Activated B cell treated with CpG ODN at 0.5 μM for 24 hours (primary cell): ENCODE results near the gene POLK. TPM values are rescaled to one million over a fixed set of nuclear protein-coding genes. Genes with fewer than 3 reads are reported as not detected.

Experiments used
- ATAC-seq: fragments of 200-7000 bp; cut with Tn5 transposase; one replicate; pipeline ENCODE4 v1.10.0; 2021; ENCODE audit warnings: low read depth, mild to moderate bottlenecking, moderate library complexity
- CTCF ChIA-PET: fragments of 350-600 bp; sonication (Branson Sonifier 250); formaldehyde crosslinking; loops from one replicate; lab custom pipeline; 2021; ENCODE audit warnings: antibody characterized with exemption; lab: Charles Lee
- POLR2A ChIA-PET: fragments of 350-600 bp; sonication (Branson Sonifier 250); formaldehyde crosslinking; loops from one replicate; lab custom pipeline; 2021; ENCODE audit warnings: antibody characterized with exemption; lab: Charles Lee
- DNase-seq: peaks from one replicate; pipeline ENCODE4 v3.0.0; 2022
- H3K27ac Mint-ChIP-seq: one replicate; pipeline ENCODE4 v1.8.0; 2020; ENCODE audit warnings: mixed read lengths
- H3K27me3 Mint-ChIP-seq: one replicate; pipeline ENCODE4 v1.8.0; 2021; ENCODE audit warnings: mixed read lengths
- H3K36me3 Mint-ChIP-seq: one replicate; pipeline ENCODE4 v1.8.0; 2021; ENCODE audit warnings: low read depth, mixed read lengths
- H3K4me1 Mint-ChIP-seq: one replicate; pipeline ENCODE4 v1.8.0; 2021; ENCODE audit warnings: mixed read lengths
- H3K4me3 Mint-ChIP-seq: one replicate; pipeline ENCODE4 v1.8.0; 2020; ENCODE audit warnings: mild to moderate bottlenecking, mixed read lengths
- H3K9me3 Mint-ChIP-seq: one replicate; pipeline ENCODE4 v1.8.0; 2020; ENCODE audit warnings: mixed read lengths
- intact Hi-C: fragments of 100-400 bp; cut with micrococcal nuclease; formaldehyde crosslinking; loops from one replicate; pipeline ENCODE4 v1.15.1; 2024
- total RNA-seq: library from RNA; stranded (reverse); gene quantifications from 2 replicates; pipeline ENCODE4 v1.2.3, GENCODE V29; 2022
- TF ChIP-seq, protein P1 (sequence below): fragments of 200-600 bp; IDR thresholded peaks from one replicate; pipeline ENCODE4 v1.8.0; 2022; ENCODE audit warnings: antibody characterized with exemption, mild to moderate bottlenecking

Gene POLK
- total RNA-seq, 1 donor from 2014 or later, result 34.0 TPM

DNA sequence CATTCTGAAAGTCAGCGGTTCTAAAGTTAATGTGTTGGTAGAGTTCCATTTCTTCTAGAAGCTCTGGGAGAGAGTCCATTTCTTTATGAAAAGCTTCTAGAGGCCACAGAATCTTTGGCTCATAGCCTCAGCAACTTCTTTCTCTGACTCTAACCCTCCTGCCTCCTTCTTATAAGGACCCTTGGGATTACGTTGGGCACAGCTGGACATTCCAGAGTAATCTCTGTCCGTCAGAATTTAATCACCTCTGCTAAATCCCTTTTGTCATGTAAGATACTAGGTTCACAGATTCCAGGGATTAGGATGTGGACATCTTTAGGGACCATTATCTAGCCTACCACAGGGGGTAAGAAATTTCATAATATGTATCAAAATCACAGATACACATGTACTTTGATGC, 77.0 kb downstream of the POLK start:
- H3K4me1 Mint-ChIP-seq, result no peaks in the 10 kb centered on the region
- DNase-seq (no peak), ATAC-seq (no peak)
- TF ChIP-seq, protein P1, sequence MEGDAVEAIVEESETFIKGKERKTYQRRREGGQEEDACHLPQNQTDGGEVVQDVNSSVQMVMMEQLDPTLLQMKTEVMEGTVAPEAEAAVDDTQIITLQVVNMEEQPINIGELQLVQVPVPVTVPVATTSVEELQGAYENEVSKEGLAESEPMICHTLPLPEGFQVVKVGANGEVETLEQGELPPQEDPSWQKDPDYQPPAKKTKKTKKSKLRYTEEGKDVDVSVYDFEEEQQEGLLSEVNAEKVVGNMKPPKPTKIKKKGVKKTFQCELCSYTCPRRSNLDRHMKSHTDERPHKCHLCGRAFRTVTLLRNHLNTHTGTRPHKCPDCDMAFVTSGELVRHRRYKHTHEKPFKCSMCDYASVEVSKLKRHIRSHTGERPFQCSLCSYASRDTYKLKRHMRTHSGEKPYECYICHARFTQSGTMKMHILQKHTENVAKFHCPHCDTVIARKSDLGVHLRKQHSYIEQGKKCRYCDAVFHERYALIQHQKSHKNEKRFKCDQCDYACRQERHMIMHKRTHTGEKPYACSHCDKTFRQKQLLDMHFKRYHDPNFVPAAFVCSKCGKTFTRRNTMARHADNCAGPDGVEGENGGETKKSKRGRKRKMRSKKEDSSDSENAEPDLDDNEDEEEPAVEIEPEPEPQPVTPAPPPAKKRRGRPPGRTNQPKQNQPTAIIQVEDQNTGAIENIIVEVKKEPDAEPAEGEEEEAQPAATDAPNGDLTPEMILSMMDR, result no peak
- H3K27ac Mint-ChIP-seq, result no peak overlapping the region
- no peak overlapping the region for H3K4me3 Mint-ChIP-seq
- POLR2A ChIA-PET, result no interaction called here
- CTCF ChIA-PET, result no interaction called here
- intact Hi-C loops, result loop anchor here (5.0 kb wide), 1 partner anchor 36 kb away; no protein-coding TSS in a partner anchor
- no peaks in the 10 kb centered on the region for H3K27me3 Mint-ChIP-seq
- peaks cover 57% of the 10 kb centered on the region for H3K36me3 Mint-ChIP-seq
- H3K9me3 Mint-ChIP-seq, result no peaks in the 10 kb centered on the region

DNA sequence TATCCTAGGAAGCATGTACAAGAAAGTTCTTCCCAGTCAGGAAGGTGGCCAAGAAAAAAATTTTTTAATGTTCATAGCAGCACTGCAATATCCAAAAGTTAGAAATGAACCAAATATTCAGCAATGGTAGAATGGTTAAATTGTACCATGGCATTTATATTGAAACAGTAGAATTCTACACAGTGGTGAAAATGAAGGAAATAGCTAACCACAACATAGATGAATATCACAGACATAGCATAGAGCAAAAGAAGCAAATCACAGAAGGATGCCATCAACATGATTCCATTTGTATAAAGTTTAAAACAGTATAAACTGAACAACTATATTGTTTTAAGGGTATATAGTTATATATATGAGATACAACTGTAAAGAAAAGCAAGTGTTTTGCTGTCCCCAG, 88.8 kb downstream of the POLK start:
- Mint-ChIP-seq H3K4me3 (no peak overlapping the region), H3K27ac (no peak overlapping the region), H3K27me3 (no peaks in the 10 kb centered on the region), H3K36me3 (peaks cover 52% of the 10 kb centered on the region), H3K4me1 (no peaks in the 10 kb centered on the region), H3K9me3 (no peaks in the 10 kb centered on the region)
- ChIA-PET CTCF (no interaction called here), POLR2A (no interaction called here)
- ATAC-seq (no peak), DNase-seq (no peak)
- TF ChIP-seq, protein P1, result no peak
- intact Hi-C loops, result no loop called here

DNA sequence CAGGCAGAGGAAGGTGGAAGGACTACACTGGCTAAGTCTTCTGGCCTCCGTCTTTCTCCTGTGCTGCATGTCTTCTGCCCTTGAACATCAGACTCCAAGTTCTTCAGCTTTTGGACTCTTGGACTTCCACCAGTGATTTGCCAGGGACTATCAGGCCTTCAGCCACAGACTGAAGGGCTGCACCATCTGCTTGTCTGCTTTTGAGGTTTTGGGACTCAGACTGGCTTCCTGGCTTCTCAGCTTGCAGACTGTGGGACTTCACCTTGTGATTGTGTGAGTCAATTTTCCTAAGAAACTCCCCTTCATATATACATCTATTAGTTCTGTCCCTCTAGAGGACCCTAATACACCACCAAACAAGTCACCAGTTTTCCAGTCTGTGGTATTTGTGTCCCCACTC, 89.9 kb downstream of the POLK start:
- Mint-ChIP-seq H3K27ac (no peak overlapping the region), H3K4me1 (no peaks in the 10 kb centered on the region), H3K36me3 (peaks cover 43% of the 10 kb centered on the region), H3K9me3 (no peaks in the 10 kb centered on the region), H3K4me3 (no peak overlapping the region), H3K27me3 (no peaks in the 10 kb centered on the region)
- ChIA-PET CTCF (no interaction called here), POLR2A (no interaction called here)
- DNase-seq (no peak), ATAC-seq (no peak)
- intact Hi-C loops, result no loop called here
- TF ChIP-seq, protein P1, result no peak

DNA sequence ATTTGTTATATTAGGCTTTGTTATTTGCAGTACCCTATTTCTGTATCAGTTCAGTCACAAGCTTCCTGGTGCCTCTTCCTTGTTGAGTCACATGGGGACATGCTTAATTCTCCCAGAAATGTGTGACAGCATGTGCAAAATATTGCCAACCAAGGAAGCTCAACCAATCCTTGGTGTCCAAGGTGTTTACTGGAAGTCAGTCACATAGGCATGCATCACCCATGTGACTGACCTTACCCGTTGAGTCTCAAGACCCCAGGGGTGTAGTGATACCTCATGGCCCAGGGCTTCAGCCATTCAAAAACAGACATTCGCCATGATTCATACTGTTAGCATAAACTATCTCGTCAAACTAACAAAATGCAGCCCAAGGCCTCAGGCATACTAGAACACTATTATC, 90.3 kb downstream of the POLK start:
- DNase-seq (no peak), ATAC-seq (no peak)
- H3K27me3 Mint-ChIP-seq, result no peaks in the 10 kb centered on the region
- no peak overlapping the region for H3K27ac Mint-ChIP-seq
- ChIA-PET POLR2A (no interaction called here), CTCF (no interaction called here)
- no peak overlapping the region for H3K4me3 Mint-ChIP-seq
- peaks cover 40% of the 10 kb centered on the region for H3K36me3 Mint-ChIP-seq
- intact Hi-C loops, result no loop called here
- H3K4me1 Mint-ChIP-seq, result peaks cover 4% of the 10 kb centered on the region
- TF ChIP-seq, protein P1, result no peak
- no peaks in the 10 kb centered on the region for H3K9me3 Mint-ChIP-seq

DNA sequence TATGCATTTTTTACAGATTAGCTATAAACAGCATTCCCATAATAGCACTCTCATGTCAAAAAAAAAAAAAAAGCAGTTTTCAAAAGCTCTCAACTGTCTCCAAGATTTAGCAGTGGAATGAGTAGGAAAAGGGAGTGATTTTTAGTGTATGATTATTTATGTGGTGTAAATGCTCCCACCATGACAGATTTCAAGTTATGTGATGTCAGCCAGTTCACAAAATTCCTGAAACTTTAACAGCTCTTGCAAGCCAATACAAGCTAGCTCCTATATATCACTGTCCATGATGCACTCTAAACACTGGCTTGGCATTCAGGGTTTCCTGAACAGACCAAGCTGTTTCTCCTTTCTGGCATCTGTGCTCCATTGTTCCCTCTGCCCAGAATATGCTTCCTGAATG, 91.7 kb downstream of the POLK start:
- Mint-ChIP-seq H3K27me3 (no peaks in the 10 kb centered on the region), H3K9me3 (no peaks in the 10 kb centered on the region), H3K36me3 (peaks cover 34% of the 10 kb centered on the region), H3K4me3 (no peak overlapping the region), H3K27ac (no peak overlapping the region), H3K4me1 (peaks cover 11% of the 10 kb centered on the region)
- ATAC-seq, result no peak
- TF ChIP-seq, protein P1, result no peak
- DNase-seq, result no peak
- ChIA-PET CTCF (no interaction called here), POLR2A (no interaction called here)
- intact Hi-C loops, result no loop called here
